Measurements from ENCODE around the gene EHMT1. TPM values are rescaled to one million over a fixed set of nuclear protein-coding genes. Genes with fewer than 3 reads are reported as not detected.
A peak's percentile ranks its signal among the peaks of the same experiment; 100 is the strongest.

The EHMT1 gene
- total RNA-seq, 2 experiments from 2014 or later, result 66.6 to 76.7 TPM

- H3K36me3 Mint-ChIP-seq (ENCODE audit: low read depth), result peaks cover 24% of the 10 kb centered on the region
- intact Hi-C loops (cut with DNase I, micrococcal nuclease), result loop anchor here in 1 of 2 experiments (1.0 kb wide), 1 partner anchor 34 kb away; the partner anchor contains the start of gene ARRDC1
Observed at GRCh38 chr9:137639303-137640051, 20.7 kb downstream of the EHMT1 start.

GRCh38 chr9:137640862-137641261, 22.1 kb downstream of the EHMT1 start:
- CTCF ChIA-PET, result interaction anchor here (0.6 to 1.1 kb wide), 3 partner anchors 14 to 125 kb away, joined by 3 to 5 read pairs (median 4); no protein-coding TSS in a partner anchor
- Mint-ChIP-seq H3K36me3 (ENCODE audit: low read depth) (peaks cover 24% of the 10 kb centered on the region), H3K27me3 (no peaks in the 10 kb centered on the region), H3K27ac (no peak overlapping the region), H3K9me3 (ENCODE audit: low read depth) (no peaks in the 10 kb centered on the region), H3K4me3 (no peak overlapping the region), H3K4me1 (peaks cover 46% of the 10 kb centered on the region)
- intact Hi-C loops (cut with DNase I, micrococcal nuclease), result no loop called here
- DNase-seq (no peak), ATAC-seq (no peak)
- POLR2A ChIA-PET, result no interaction called here

More at GRCh38 chr9:137639303-137640051, 20.7 kb downstream of the EHMT1 start:
- peak; percentile 97 for ATAC-seq
- Mint-ChIP-seq H3K27ac (peak overlapping the region; percentile 89), H3K27me3 (no peaks in the 10 kb centered on the region), H3K9me3 (ENCODE audit: low read depth) (no peaks in the 10 kb centered on the region), H3K4me3 (peak overlapping the region; percentile 65), H3K4me1 (peaks cover 46% of the 10 kb centered on the region)
- ChIA-PET CTCF (interaction anchor here (1.1 kb wide), 1 partner anchor 127 kb away, joined by 4 read pairs; no protein-coding TSS in a partner anchor), POLR2A (no interaction called here)
- no peak for DNase-seq

- Mint-ChIP-seq H3K36me3 (ENCODE audit: low read depth) (peaks cover 32% of the 10 kb centered on the region), H3K4me3 (no peak overlapping the region), H3K27ac (peak overlapping the region; percentile 45), H3K9me3 (ENCODE audit: low read depth) (no peaks in the 10 kb centered on the region), H3K27me3 (no peaks in the 10 kb centered on the region), H3K4me1 (peaks cover 52% of the 10 kb centered on the region)
- ATAC-seq (no peak), DNase-seq (no peak)
- POLR2A ChIA-PET, result no interaction called here
- intact Hi-C loops (cut with DNase I, micrococcal nuclease), result no loop called here
- CTCF ChIA-PET, result interaction anchor here (0.8 to 1.3 kb wide), 2 partner anchors 9 to 23 kb away, joined by 3 read pairs; partner anchors contain the start of gene EHMT1
Observed at GRCh38 chr9:137642118-137642601, 23.4 kb downstream of the EHMT1 start.

GRCh38 chr9:137642892-137643291, 24.1 kb downstream of the EHMT1 start:
- DNase-seq (no peak), ATAC-seq (no peak)
- H3K4me3 Mint-ChIP-seq, result no peak overlapping the region
- no peaks in the 10 kb centered on the region for H3K27me3 Mint-ChIP-seq
- no peaks in the 10 kb centered on the region for H3K9me3 Mint-ChIP-seq (ENCODE audit: low read depth)
- ChIA-PET POLR2A (no interaction called here), CTCF (interaction anchor here (1.3 kb wide), 1 partner anchor 24 kb away, joined by 3 read pairs; the partner anchor contains the start of gene EHMT1)
- intact Hi-C loops (cut with DNase I, micrococcal nuclease), result no loop called here
- H3K27ac Mint-ChIP-seq, result no peak overlapping the region
- peaks cover 54% of the 10 kb centered on the region for H3K4me1 Mint-ChIP-seq
- peaks cover 33% of the 10 kb centered on the region for H3K36me3 Mint-ChIP-seq (ENCODE audit: low read depth)

- intact Hi-C loops (cut with DNase I, micrococcal nuclease), result no loop called here
- CTCF ChIA-PET, result interaction anchor here (0.6 kb wide), 1 partner anchor 66 kb away, joined by 3 read pairs; no protein-coding TSS in a partner anchor
- peaks cover 49% of the 10 kb centered on the region for H3K4me1 Mint-ChIP-seq
Observed at GRCh38 chr9:137643921-137644320, 25.1 kb downstream of the EHMT1 start.

GRCh38 chr9:137645211-137645610, 26.4 kb downstream of the EHMT1 start:
- intact Hi-C loops (cut with DNase I, micrococcal nuclease), result no loop called here
- POLR2A ChIA-PET, result no interaction called here
- peaks cover 49% of the 10 kb centered on the region for H3K4me1 Mint-ChIP-seq
- CTCF ChIA-PET, result no interaction called here
- no peak for ATAC-seq
- no peak for DNase-seq
- H3K4me3 Mint-ChIP-seq, result no peak overlapping the region
- no peaks in the 10 kb centered on the region for H3K9me3 Mint-ChIP-seq (ENCODE audit: low read depth)
- peaks cover 38% of the 10 kb centered on the region for H3K36me3 Mint-ChIP-seq (ENCODE audit: low read depth)
- no peaks in the 10 kb centered on the region for H3K27me3 Mint-ChIP-seq
- no peak overlapping the region for H3K27ac Mint-ChIP-seq

More at GRCh38 chr9:137643921-137644320, 25.1 kb downstream of the EHMT1 start:
- POLR2A ChIA-PET, result no interaction called here
- Mint-ChIP-seq H3K27ac (no peak overlapping the region), H3K4me3 (no peak overlapping the region), H3K27me3 (no peaks in the 10 kb centered on the region), H3K36me3 (ENCODE audit: low read depth) (peaks cover 36% of the 10 kb centered on the region), H3K9me3 (ENCODE audit: low read depth) (no peaks in the 10 kb centered on the region)
- ATAC-seq, result no peak
- no peak for DNase-seq

GRCh38 chr9:137646341-137646740, 27.5 kb downstream of the EHMT1 start:
- H3K4me1 Mint-ChIP-seq, result peaks cover 46% of the 10 kb centered on the region
- no peak overlapping the region for H3K27ac Mint-ChIP-seq
- ATAC-seq (no peak), DNase-seq (no peak)
- POLR2A ChIA-PET, result no interaction called here
- CTCF ChIA-PET, result interaction anchor here (1.3 kb wide), 1 partner anchor 12 kb away, joined by 3 read pairs; no protein-coding TSS in a partner anchor
- H3K36me3 Mint-ChIP-seq (ENCODE audit: low read depth), result peaks cover 34% of the 10 kb centered on the region
- H3K4me3 Mint-ChIP-seq, result no peak overlapping the region
- H3K27me3 Mint-ChIP-seq, result no peaks in the 10 kb centered on the region
- intact Hi-C loops (cut with DNase I, micrococcal nuclease), result no loop called here
- no peaks in the 10 kb centered on the region for H3K9me3 Mint-ChIP-seq (ENCODE audit: low read depth)

- POLR2A ChIA-PET, result no interaction called here
- H3K4me3 Mint-ChIP-seq, result no peak overlapping the region
Observed at GRCh38 chr9:137647096-137647714, 28.4 kb downstream of the EHMT1 start.

GRCh38 chr9:137648396-137648795, 29.6 kb downstream of the EHMT1 start:
- ATAC-seq, result no peak
- intact Hi-C loops (cut with DNase I, micrococcal nuclease), result no loop called here
- Mint-ChIP-seq H3K9me3 (ENCODE audit: low read depth) (no peaks in the 10 kb centered on the region), H3K4me1 (peaks cover 39% of the 10 kb centered on the region), H3K27ac (no peak overlapping the region), H3K27me3 (no peaks in the 10 kb centered on the region), H3K36me3 (ENCODE audit: low read depth) (peaks cover 31% of the 10 kb centered on the region), H3K4me3 (no peak overlapping the region)
- no peak for DNase-seq
- POLR2A ChIA-PET, result no interaction called here
- CTCF ChIA-PET, result interaction anchor here (1.6 kb wide), 1 partner anchor 25 kb away, joined by 5 read pairs; no protein-coding TSS in a partner anchor

More at GRCh38 chr9:137647096-137647714, 28.4 kb downstream of the EHMT1 start:
- ATAC-seq (peak; percentile 55), DNase-seq (no peak)
- Mint-ChIP-seq H3K27ac (peak overlapping the region; percentile 38), H3K27me3 (no peaks in the 10 kb centered on the region), H3K4me1 (peaks cover 41% of the 10 kb centered on the region), H3K36me3 (ENCODE audit: low read depth) (peaks cover 31% of the 10 kb centered on the region), H3K9me3 (ENCODE audit: low read depth) (no peaks in the 10 kb centered on the region)
- intact Hi-C loops (cut with DNase I, micrococcal nuclease), result no loop called here
- CTCF ChIA-PET, result interaction anchor here (0.6 to 1.3 kb wide), 4 partner anchors 11 to 344 kb away, joined by 3 read pairs; no protein-coding TSS in a partner anchor

GRCh38 chr9:137649553-137649952, 30.7 kb downstream of the EHMT1 start:
- peaks cover 26% of the 10 kb centered on the region for H3K36me3 Mint-ChIP-seq (ENCODE audit: low read depth)
- no peak for DNase-seq
- H3K4me3 Mint-ChIP-seq, result no peak overlapping the region
- CTCF ChIA-PET, result interaction anchor here (0.7 to 1.6 kb wide), 3 partner anchors 10 to 114 kb away, joined by 3 to 5 read pairs (median 3); no protein-coding TSS in a partner anchor
- peaks cover 33% of the 10 kb centered on the region for H3K4me1 Mint-ChIP-seq
- intact Hi-C loops (cut with DNase I, micrococcal nuclease), result no loop called here
- H3K9me3 Mint-ChIP-seq (ENCODE audit: low read depth), result no peaks in the 10 kb centered on the region
- no peak overlapping the region for H3K27ac Mint-ChIP-seq
- ATAC-seq, result no peak
- H3K27me3 Mint-ChIP-seq, result no peaks in the 10 kb centered on the region
- POLR2A ChIA-PET, result no interaction called here

- H3K27ac Mint-ChIP-seq, result no peak overlapping the region
- H3K4me1 Mint-ChIP-seq, result peaks cover 33% of the 10 kb centered on the region
- intact Hi-C loops (cut with DNase I, micrococcal nuclease), result no loop called here
- peaks cover 28% of the 10 kb centered on the region for H3K36me3 Mint-ChIP-seq (ENCODE audit: low read depth)
- ChIA-PET CTCF (interaction anchor here (0.7 kb wide), 1 partner anchor 115 kb away, joined by 3 read pairs; no protein-coding TSS in a partner anchor), POLR2A (no interaction called here)
- no peak overlapping the region for H3K4me3 Mint-ChIP-seq
- no peaks in the 10 kb centered on the region for H3K27me3 Mint-ChIP-seq
- ATAC-seq (no peak), DNase-seq (no peak)
- H3K9me3 Mint-ChIP-seq (ENCODE audit: low read depth), result no peaks in the 10 kb centered on the region
Observed at GRCh38 chr9:137650259-137650658, 31.5 kb downstream of the EHMT1 start.
